ENCODE measurements around the gene FOLR2.

DNA sequence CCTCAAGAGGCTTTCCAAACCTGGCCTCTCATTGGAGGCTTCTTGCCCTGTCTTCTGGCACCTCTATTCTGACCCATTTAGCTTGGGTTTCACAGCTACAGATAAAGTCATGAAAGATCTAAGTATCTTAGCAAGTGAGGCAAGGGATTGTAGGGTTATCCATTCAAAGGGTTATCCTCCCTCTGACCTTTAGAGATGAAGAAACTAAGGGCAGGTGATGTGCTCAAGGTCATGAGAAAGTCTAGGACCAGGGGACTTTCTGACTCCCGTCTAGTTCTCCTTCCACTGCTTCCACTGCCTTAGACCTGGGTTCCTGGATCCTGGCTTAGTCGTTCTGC lies 20.1 kb downstream of the FOLR2 start:
- TF ChIP-seq EZH2phosphoT487 (IDR thresholded peaks at IDR 0.05; ENCODE audit: low read depth) (no peak), CTCF (IDR thresholded peaks at IDR 0.05; ENCODE audit: low read depth, low read length) (no peak)
